Pancreas (tissue), 10 donors: ENCODE measurements around the gene GXYLT1. TPM values are rescaled to one million over a fixed set of nuclear protein-coding genes. Genes with fewer than 3 reads are reported as not detected.
"Not testable (repeated sequence)": the region's sequence is repeated elsewhere in the genome, so short reads cannot be mapped to it uniquely, and the experiment has no call there.

ENCODE experiments used
- ATAC-seq, 4 donors: fragments of 200-7000 bp; cut with Tn5 transposase; one replicate each; pipeline versions ENCODE4 v1.8.0 to v1.9.1; 2020; ENCODE audit warnings: mild to moderate bottlenecking in 4 of 4, moderate library complexity in 4 of 4
- DNase-seq, 6 donors: peaks; one replicate each; pipeline ENCODE4 v3.0.0-alpha.2; 2020
- FAIRE-seq: peaks from 2 replicates; lab custom pipeline; 2012; peaks lifted over from hg19 to GRCh38; lab: Jason Lieb, UNC
- H3K27ac ChIP-seq, 4 donors: fragments of 200-600 bp; sonication (generic); 1 replicate in 3 of 4; 2 replicates in 1 of 4; pipeline versions ENCODE4 v1.5.0 to v1.8.0; 2020
- H3K27me3 ChIP-seq, 4 donors: fragments of 200-600 bp; one replicate each; pipeline ENCODE4 v1.8.0; 2021
- H3K36me3 ChIP-seq, 3 donors: fragments of 200-600 bp; sonication (generic) in 1 of 3; one replicate each; pipeline versions ENCODE4 v1.5.0 to v1.8.0; 2020 to 2021
- H3K4me1 ChIP-seq, 3 donors: fragments of 200-600 bp; one replicate each; pipeline ENCODE4 v1.8.0; 2021
- H3K4me3 ChIP-seq, 4 donors: fragments of 200-600 bp; sonication (generic) in 2 of 4; one replicate each; pipeline versions ENCODE4 v1.5.0 to v1.8.0; 2020 to 2021
- H3K9me3 ChIP-seq, 4 donors: fragments of 200-600 bp; one replicate each; pipeline ENCODE4 v1.8.0; 2021
- CTCF ChIP-seq, 4 donors: fragments of 200-600 bp; sonication (generic) in 3 of 4; IDR thresholded peaks; one replicate each; pipeline versions ENCODE4 v1.5.0 to v1.8.0; 2021; ENCODE audit warnings: antibody characterized with exemption in 4 of 4
- WGBS, 2 donors: extraction: QIAGEN DNeasy Blood & Tissue Kit; methylation state at CpG; one replicate each; pipeline ENCODE4 v1.1.7; 2013; 5-methylcytosine and 5-hydroxymethylcytosine counted together
- intact Hi-C, 3 donors: fragments of 100-400 bp; cut with DNase I; formaldehyde crosslinking; loops; one replicate each; pipeline versions ENCODE4 v1.11.1 to v1.14.2; 2022
- polyA plus RNA-seq, 2 donors: library from polyadenylated mRNA; stranded (reverse); fragments of 200-250 nt; gene quantifications; one replicate each; pipeline ENCODE4 v1.2.3, GENCODE V29; 2013
- total RNA-seq, 6 donors: library from RNA; stranded (reverse); fragmentation: NEBNext Ultra II Directional in 4 of 6; extraction: Animal tissue kit (Norgen Biotek cat#: 25700) in 4 of 6; gene quantifications; one replicate each; pipeline versions ENCODE4 v1.2.1 to v1.2.4, GENCODE V29; 2021 to 2023
- donor health status: healthy with polysubstance abuse.
- donor health status: DM: no; HTN: no; CAD: no; lungs with moderate emphysema.
- donor health status: DM: no; HTN: no; CAD: no.
- donor health status: control.
- donor health status: control.
- donor health status: Bipolar disorder and iron deficiency.
- donor health status: DM: yes; HTN: yes; CAD: no.
- donor health status: DM: no; HTN: no; CAD: no.
- donor health status: DM: no; HTN: no; CAD: no.
- donor health status: DM: yes; HTN: yes; CAD: no.

Gene GXYLT1
- total RNA-seq = 1 to 10 TPM; 3.2 to 7.2 (median 4.3) TPM
- 1 to 10 TPM in 1 of 2 donors, under 1 TPM in 1; 0.87 to 2.2 TPM for polyA plus RNA-seq

- peak within 1 kb of the TSS; percentile 84 to 90 (median 86) for H3K27ac ChIP-seq
- FAIRE-seq (no peak), DNase-seq (peak; percentile 91 to 96 (median 94)), ATAC-seq (peak; percentile 96 to 99 (median 96))
- WGBS, 2 donors = 1 to 3% methylated on average over 46 to 106 of the region's 106 CpGs
- peak within 1 kb of the TSS; percentile 58 to 89 (median 78) for H3K4me3 ChIP-seq
- intact Hi-C loops = no loop called here
- H3K36me3 ChIP-seq = no peaks in the 10 kb centered on the region
- no peak for TF ChIP-seq CTCF (IDR thresholded peaks at IDR 0.05)
- H3K9me3 ChIP-seq = no peaks in the 10 kb centered on the region
- H3K4me1 ChIP-seq = peaks cover 9 to 15% (median 11%) of the 10 kb centered on the region in 3 donors
- no peaks in the 10 kb centered on the region for H3K27me3 ChIP-seq
Measured at GRCh38 chr12:42144408-42145196, at the start of gene GXYLT1. TSS of gene GXYLT1 (minus strand) at chr12:42144874. CDS start at chr12:42144646, 228 bp downstream.

- no peak for DNase-seq
- Histone ChIP-seq H3K4me1 (no peaks in the 10 kb centered on the region), H3K9me3 (no peaks in the 10 kb centered on the region), H3K27ac (no peak overlapping the region), H3K36me3 (peaks cover 0 to under 1% (median 0%) of the 10 kb centered on the region in 3 donors), H3K4me3 (no peak overlapping the region), H3K27me3 (no peaks in the 10 kb centered on the region)
- intact Hi-C loops = no loop called here
- ATAC-seq = no peak
- no peak for TF ChIP-seq CTCF (IDR thresholded peaks at IDR 0.05)
- FAIRE-seq = no peak
- 94 to 95% methylated on average over 6 of the region's 6 CpGs for WGBS, 2 donors
Measured at GRCh38 chr12:42192686-42193085, 48.0 kb upstream of the GXYLT1 start.

GRCh38 chr12:42192258-42192657 lies 47.6 kb upstream of the GXYLT1 start:
- WGBS, 2 donors = 94 to 100% methylated on average over 1 of the region's 1 CpG
- intact Hi-C loops = no loop called here
- Histone ChIP-seq H3K4me3 (no peak overlapping the region), H3K36me3 (no peaks in the 10 kb centered on the region), H3K27me3 (no peaks in the 10 kb centered on the region), H3K4me1 (no peaks in the 10 kb centered on the region), H3K27ac (no peak overlapping the region), H3K9me3 (no peaks in the 10 kb centered on the region)
- TF ChIP-seq CTCF (IDR thresholded peaks at IDR 0.05) = no peak
- no peak for DNase-seq
- FAIRE-seq = no peak
- ATAC-seq = no peak

- TF ChIP-seq CTCF (IDR thresholded peaks at IDR 0.05) = no peak
- Histone ChIP-seq H3K9me3 (no peaks in the 10 kb centered on the region), H3K4me3 (no peak overlapping the region), H3K27me3 (no peaks in the 10 kb centered on the region), H3K27ac (no peak overlapping the region), H3K4me1 (no peaks in the 10 kb centered on the region), H3K36me3 (no peaks in the 10 kb centered on the region)
- FAIRE-seq = peak; percentile 79
- intact Hi-C loops = no loop called here
- no peak for ATAC-seq
- no peak for DNase-seq
Measured at GRCh38 chr12:42190376-42190775, 45.7 kb upstream of the GXYLT1 start.

- H3K27ac ChIP-seq, H3K9me3 ChIP-seq, H3K27me3 ChIP-seq, H3K4me1 ChIP-seq, H3K4me3 ChIP-seq, ATAC-seq, intact Hi-C loops, DNase-seq, H3K36me3 ChIP-seq, FAIRE-seq: not testable (repeated sequence)
- WGBS, 2 donors = 96 to 99% methylated on average over 3 of the region's 3 CpGs
Measured at GRCh38 chr12:42188275-42188674, 43.6 kb upstream of the GXYLT1 start.
